ENCODE measurements around the gene HOTAIR. TPM values are rescaled to one million over a fixed set of nuclear protein-coding genes. Genes with fewer than 3 reads are reported as not detected.

HOTAIR gene
- total RNA-seq, 1 donor from 2014 or later = not detected

DNA sequence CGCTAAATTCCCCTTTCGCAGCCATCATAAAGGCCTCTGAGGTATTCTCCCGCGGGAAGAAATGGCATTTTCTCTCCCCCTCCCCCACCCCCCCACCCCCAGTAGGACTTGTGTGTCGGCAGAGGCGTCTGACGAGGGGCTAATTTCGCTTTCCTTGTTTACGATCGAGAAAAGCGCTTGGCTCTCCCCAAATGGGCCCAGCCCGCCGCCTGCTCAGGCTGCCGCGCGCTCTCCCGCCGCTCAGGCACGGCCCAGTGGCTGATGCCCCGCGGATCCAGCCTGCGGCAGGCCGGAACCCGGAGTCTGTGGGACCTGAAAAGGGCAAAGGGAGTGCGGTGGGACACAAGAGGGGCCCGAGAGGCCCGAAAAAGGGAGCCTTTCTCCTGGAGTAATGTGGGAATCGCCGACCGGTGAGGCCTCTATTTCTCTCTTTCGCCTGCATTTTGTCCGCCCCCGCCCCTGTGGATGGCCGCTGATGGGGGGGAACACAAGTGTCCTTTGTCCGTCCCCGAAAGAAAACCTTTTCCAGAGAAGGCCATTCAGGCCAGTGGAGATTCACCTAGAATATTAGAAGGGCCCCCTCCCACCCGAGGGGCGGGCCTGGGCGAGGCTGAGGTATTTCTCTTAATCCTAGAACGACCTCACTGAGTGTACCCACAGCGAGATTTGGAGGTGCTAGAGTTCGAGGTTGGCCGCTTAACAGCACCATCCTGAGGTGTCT, 44.5 kb upstream of the HOTAIR start:
- H3K9ac ChIP-seq (ENCODE audit: low read length) = no peak overlapping the region
- H3K4me3 ChIP-seq (ENCODE audit: insufficient read depth, low read depth, low read length) = no peak overlapping the region
- H3K27ac ChIP-seq (ENCODE audit: low read depth, low read length) = no peak overlapping the region
- Mint-ChIP-seq H3K4me3 (ENCODE audit: unreplicated experiment) (no peak overlapping the region), H3K27ac (ENCODE audit: unreplicated experiment) (no peak overlapping the region), H3K4me1 (ENCODE audit: low read depth, unreplicated experiment) (no peaks in the 10 kb centered on the region), H3K36me3 (ENCODE audit: low read depth, unreplicated experiment) (peaks cover 2% of the 10 kb centered on the region), H3K9me3 (ENCODE audit: unreplicated experiment) (peaks cover 12% of the 10 kb centered on the region), H3K27me3 (ENCODE audit: low read depth, unreplicated experiment) (peaks cover 85% of the 10 kb centered on the region)
- FAIRE-seq (no peak), DNase-seq (ENCODE audit: low read depth) (no peak)
- H4K20me1 ChIP-seq (ENCODE audit: insufficient read depth, low read length) = no peaks in the 10 kb centered on the region
- H3K27me3 ChIP-seq (ENCODE audit: insufficient read depth, low read length) = peaks cover 84% of the 10 kb centered on the region
- H3K4me1 ChIP-seq (ENCODE audit: insufficient read depth, low read length) = no peaks in the 10 kb centered on the region
- H2AFZ ChIP-seq (ENCODE audit: low read depth, low read length) = no peak overlapping the region
- no peaks in the 10 kb centered on the region for H3K9me3 ChIP-seq (ENCODE audit: insufficient read depth, low read depth, low read length)
- TF ChIP-seq, protein P1, sequence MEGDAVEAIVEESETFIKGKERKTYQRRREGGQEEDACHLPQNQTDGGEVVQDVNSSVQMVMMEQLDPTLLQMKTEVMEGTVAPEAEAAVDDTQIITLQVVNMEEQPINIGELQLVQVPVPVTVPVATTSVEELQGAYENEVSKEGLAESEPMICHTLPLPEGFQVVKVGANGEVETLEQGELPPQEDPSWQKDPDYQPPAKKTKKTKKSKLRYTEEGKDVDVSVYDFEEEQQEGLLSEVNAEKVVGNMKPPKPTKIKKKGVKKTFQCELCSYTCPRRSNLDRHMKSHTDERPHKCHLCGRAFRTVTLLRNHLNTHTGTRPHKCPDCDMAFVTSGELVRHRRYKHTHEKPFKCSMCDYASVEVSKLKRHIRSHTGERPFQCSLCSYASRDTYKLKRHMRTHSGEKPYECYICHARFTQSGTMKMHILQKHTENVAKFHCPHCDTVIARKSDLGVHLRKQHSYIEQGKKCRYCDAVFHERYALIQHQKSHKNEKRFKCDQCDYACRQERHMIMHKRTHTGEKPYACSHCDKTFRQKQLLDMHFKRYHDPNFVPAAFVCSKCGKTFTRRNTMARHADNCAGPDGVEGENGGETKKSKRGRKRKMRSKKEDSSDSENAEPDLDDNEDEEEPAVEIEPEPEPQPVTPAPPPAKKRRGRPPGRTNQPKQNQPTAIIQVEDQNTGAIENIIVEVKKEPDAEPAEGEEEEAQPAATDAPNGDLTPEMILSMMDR (IDR thresholded peaks at IDR 0.05; ENCODE audit: insufficient read depth, low read depth, low read length) = no peak
- peak; percentile 61 for TF ChIP-seq EZH2 (IDR thresholded peaks at IDR 0.05; ENCODE audit: insufficient read depth, low read length)
- H3K79me2 ChIP-seq (ENCODE audit: insufficient read depth, low read length) = no peaks in the 10 kb centered on the region
- H3K36me3 ChIP-seq (ENCODE audit: insufficient read depth, low read length) = no peaks in the 10 kb centered on the region
- no peak overlapping the region for H3K4me2 ChIP-seq (ENCODE audit: low read length)

DNA sequence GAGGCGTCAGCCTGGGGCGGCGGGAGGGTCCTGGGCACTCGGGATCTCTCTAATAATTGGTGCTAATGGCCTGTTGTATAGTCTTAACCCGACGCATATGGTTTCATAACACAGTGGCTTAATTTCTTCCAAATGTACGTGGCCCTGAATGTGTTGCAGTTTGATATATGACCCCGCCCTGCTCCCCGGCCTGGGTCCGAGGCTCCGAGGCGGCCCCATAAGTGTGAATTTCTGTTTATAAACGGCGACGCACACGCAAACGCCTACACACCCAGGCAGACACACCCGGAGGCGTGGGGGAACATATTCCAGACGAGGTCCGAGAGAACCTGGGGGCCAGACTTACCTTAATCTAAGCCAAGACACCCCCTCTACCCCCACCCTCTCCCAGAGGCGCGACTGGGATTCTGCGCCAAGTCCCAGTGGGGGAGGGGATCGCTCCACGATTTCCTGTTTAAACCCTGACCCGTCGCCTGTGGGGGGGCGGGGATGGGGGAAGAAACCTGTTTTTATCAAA, 43.8 kb upstream of the HOTAIR start:
- H2AFZ ChIP-seq (ENCODE audit: low read depth, low read length) = no peak overlapping the region
- no peaks in the 10 kb centered on the region for H4K20me1 ChIP-seq (ENCODE audit: insufficient read depth, low read length)
- H3K36me3 ChIP-seq (ENCODE audit: insufficient read depth, low read length) = no peaks in the 10 kb centered on the region
- H3K27ac ChIP-seq (ENCODE audit: low read depth, low read length) = no peak overlapping the region
- H3K4me2 ChIP-seq (ENCODE audit: low read length) = peak overlapping the region; percentile 72
- FAIRE-seq (no peak), DNase-seq (ENCODE audit: low read depth) (no peak)
- Mint-ChIP-seq H3K36me3 (ENCODE audit: low read depth, unreplicated experiment) (peaks cover 2% of the 10 kb centered on the region), H3K27me3 (ENCODE audit: low read depth, unreplicated experiment) (peaks cover 85% of the 10 kb centered on the region), H3K4me1 (ENCODE audit: low read depth, unreplicated experiment) (no peaks in the 10 kb centered on the region), H3K27ac (ENCODE audit: unreplicated experiment) (no peak overlapping the region), H3K9me3 (ENCODE audit: unreplicated experiment) (peaks cover 12% of the 10 kb centered on the region), H3K4me3 (ENCODE audit: unreplicated experiment) (no peak overlapping the region)
- no peaks in the 10 kb centered on the region for H3K4me1 ChIP-seq (ENCODE audit: insufficient read depth, low read length)
- no peaks in the 10 kb centered on the region for H3K9me3 ChIP-seq (ENCODE audit: insufficient read depth, low read depth, low read length)
- H3K9ac ChIP-seq (ENCODE audit: low read length) = no peak overlapping the region
- H3K27me3 ChIP-seq (ENCODE audit: insufficient read depth, low read length) = peaks cover 84% of the 10 kb centered on the region
- no peaks in the 10 kb centered on the region for H3K79me2 ChIP-seq (ENCODE audit: insufficient read depth, low read length)
- no peak for TF ChIP-seq EZH2 (IDR thresholded peaks at IDR 0.05; ENCODE audit: insufficient read depth, low read length)
- TF ChIP-seq, protein P1 (IDR thresholded peaks at IDR 0.05; ENCODE audit: insufficient read depth, low read depth, low read length) = no peak
- H3K4me3 ChIP-seq (ENCODE audit: insufficient read depth, low read depth, low read length) = no peak overlapping the region

All from astrocyte (in vitro differentiated cells and primary cell).